Astrocyte (in vitro differentiated cells and primary cell): ENCODE data around the gene PICALM.

ENCODE experiments used
- CTCF ChIP-seq: IDR thresholded peaks from 2 replicates; pipeline ENCODE4 v1.5.1; 2011; ENCODE audit warnings: low read depth, mild to moderate bottlenecking, inconsistent platforms, low read length, moderate library complexity; ENCODE audit not compliant: insufficient read depth
- EZH2 ChIP-seq: IDR thresholded peaks from 2 replicates; pipeline ENCODE4 v1.6.1; 2012; ENCODE audit warnings: mild to moderate bottlenecking, low read length, inconsistent platforms; ENCODE audit not compliant: insufficient read depth

GRCh38 chr11:86040919-86041850 lies 27.7 kb downstream of the PICALM start:
- TF ChIP-seq CTCF (no peak), EZH2 (no peak)
